ENCODE results near the gene GRID1. TPM values are rescaled to one million over a fixed set of nuclear protein-coding genes. Genes with fewer than 3 reads are reported as not detected.
"Not testable (repeated sequence)": the region's sequence is repeated elsewhere in the genome, so short reads cannot be mapped to it uniquely, and the experiment has no call there.

The GRID1 gene
- total and polyA plus RNA-seq, 4 donors: 1.1 to 3.8 TPM; not detected in 2

DNA sequence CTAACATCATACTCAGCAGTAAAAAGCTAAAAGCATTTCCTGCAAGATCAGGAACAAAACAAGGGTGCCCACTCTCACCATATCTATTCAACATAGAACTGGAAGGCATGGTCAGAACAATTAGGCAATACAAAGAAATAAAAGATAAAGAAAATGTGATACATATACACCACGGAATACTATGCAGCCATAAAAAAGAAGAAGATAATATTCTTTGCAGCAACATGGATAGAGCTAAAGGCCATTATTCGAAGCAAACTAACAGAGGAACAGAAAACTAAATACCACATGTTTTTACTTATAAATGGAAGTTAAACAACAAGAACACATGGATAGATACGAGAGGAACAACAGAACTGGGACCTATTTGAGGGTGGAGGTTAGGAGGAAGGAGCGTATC is 652.7 kb downstream of the GRID1 start:
- no peaks in the 10 kb centered on the region for H3K4me1 ChIP-seq (ENCODE audit: control insufficient read depth in 1 of 2, insufficient read depth in 2 of 2, low read length in 2 of 2)
- no peak for ATAC-seq (ENCODE audit: low FRiP score)
- no peak overlapping the region for H3K4me3 ChIP-seq (ENCODE audit: low read length in 2 of 2)
- no peaks in the 10 kb centered on the region for H3K27me3 ChIP-seq (ENCODE audit: control insufficient read depth in 1 of 2, insufficient read depth in 2 of 2, low read length in 1 of 2)
- H3K27ac ChIP-seq (ENCODE audit: low read depth in 1 of 2, low read length in 2 of 2): no peak overlapping the region
- intact Hi-C loops (cut with DNase I): no loop called here
- H3K36me3 ChIP-seq (ENCODE audit: control insufficient read depth in 1 of 2, insufficient read depth in 2 of 2, low read length in 1 of 2): no peaks in the 10 kb centered on the region
- WGBS, 2 donors: 77 to 82% methylated on average over 4 of the region's 4 CpGs
- H3K9me3 ChIP-seq (ENCODE audit: control insufficient read depth, low read length): no peaks in the 10 kb centered on the region
- no peak for DNase-seq

DNA sequence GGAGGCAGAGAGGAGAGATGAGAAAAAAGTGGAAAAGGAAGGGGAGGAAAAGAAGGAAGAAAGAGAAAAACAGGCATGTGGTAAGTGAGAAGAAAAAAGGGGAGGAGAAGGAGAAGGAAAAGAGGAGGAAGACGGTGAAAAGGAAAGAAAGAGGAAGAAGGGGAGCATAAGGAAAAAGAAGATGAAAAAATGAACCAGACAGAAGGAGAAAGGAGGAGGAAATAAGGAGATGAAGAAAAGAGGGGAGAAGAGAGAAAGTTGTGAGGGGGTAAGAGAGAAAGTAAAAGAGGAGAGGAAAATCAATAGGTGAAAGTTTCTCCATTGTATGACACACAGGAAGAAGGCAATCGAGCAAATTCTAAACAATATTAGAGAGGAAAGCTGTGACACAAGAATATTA is 663.8 kb downstream of the GRID1 start:
- Histone ChIP-seq H3K4me1 (ENCODE audit: control insufficient read depth in 1 of 2, insufficient read depth in 2 of 2, low read length in 2 of 2) (no peaks in the 10 kb centered on the region), H3K27ac (ENCODE audit: low read depth in 1 of 2, low read length in 2 of 2) (no peak overlapping the region), H3K27me3 (ENCODE audit: control insufficient read depth in 1 of 2, insufficient read depth in 2 of 2, low read length in 1 of 2) (peaks cover 0 to 1% of the 10 kb centered on the region in 2 donors), H3K36me3 (ENCODE audit: control insufficient read depth in 1 of 2, insufficient read depth in 2 of 2, low read length in 1 of 2) (no peaks in the 10 kb centered on the region), H3K4me3 (ENCODE audit: low read length in 2 of 2) (no peak overlapping the region), H3K9me3 (ENCODE audit: control insufficient read depth, low read length) (no peaks in the 10 kb centered on the region)
- DNase-seq (no peak), ATAC-seq (ENCODE audit: low FRiP score) (no peak)
- intact Hi-C loops (cut with DNase I): no loop called here
- WGBS, 2 donors: 75 to 85% methylated on average over 2 of the region's 2 CpGs

DNA sequence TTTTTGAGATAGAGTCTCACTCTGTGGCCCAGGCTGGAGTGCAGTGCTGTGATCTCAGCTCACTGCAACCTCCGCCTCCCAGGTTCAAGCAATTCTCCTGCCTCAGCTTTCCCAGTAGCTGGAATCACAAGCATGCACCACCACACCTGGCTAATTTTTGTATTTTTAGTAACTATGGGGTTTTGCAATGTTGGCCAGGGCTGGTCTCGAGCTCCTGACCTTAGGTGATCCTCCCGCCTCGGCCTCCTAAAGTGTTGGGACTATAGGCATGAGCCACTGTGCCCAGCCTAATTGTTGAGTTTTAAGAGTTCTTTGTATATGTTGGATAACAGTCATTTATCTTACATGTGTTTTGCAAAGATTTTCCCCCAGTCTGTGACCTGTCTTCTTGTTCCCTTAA is 667.5 kb downstream of the GRID1 start:
- H3K4me3 ChIP-seq (ENCODE audit: low read length in 2 of 2); H3K27me3 ChIP-seq (ENCODE audit: control insufficient read depth in 1 of 2, insufficient read depth in 2 of 2, low read length in 1 of 2); H3K36me3 ChIP-seq (ENCODE audit: control insufficient read depth in 1 of 2, insufficient read depth in 2 of 2, low read length in 1 of 2); H3K27ac ChIP-seq (ENCODE audit: low read depth in 1 of 2, low read length in 2 of 2); ATAC-seq (ENCODE audit: low FRiP score); H3K4me1 ChIP-seq (ENCODE audit: control insufficient read depth in 1 of 2, insufficient read depth in 2 of 2, low read length in 2 of 2); intact Hi-C loops (cut with DNase I); H3K9me3 ChIP-seq (ENCODE audit: control insufficient read depth, low read length); DNase-seq: not testable (repeated sequence)
- 85 to 88% methylated on average over 4 of the region's 4 CpGs for WGBS, 2 donors

DNA sequence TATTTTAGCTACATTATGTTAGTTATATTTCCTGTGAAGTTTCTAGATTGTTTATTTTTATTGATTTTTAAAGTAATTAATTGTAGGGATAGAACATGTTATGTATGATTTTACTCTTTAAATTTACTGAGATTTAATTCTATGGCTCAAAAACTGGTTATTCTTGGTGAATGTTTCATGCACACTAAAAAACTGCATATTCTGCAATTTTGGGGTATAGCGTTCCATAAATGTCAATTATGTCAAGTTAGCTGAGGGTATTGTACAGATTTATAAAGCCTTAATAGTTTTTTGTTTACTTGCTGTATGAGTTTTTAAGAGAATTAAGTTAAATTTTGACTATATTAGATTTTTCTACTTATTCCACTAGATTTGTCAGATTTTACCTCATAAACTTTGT is 669.7 kb downstream of the GRID1 start:
- Histone ChIP-seq H3K27me3 (ENCODE audit: control insufficient read depth in 1 of 2, insufficient read depth in 2 of 2, low read length in 1 of 2) (peaks cover 0 to 1% of the 10 kb centered on the region in 2 donors), H3K9me3 (ENCODE audit: control insufficient read depth, low read length) (no peaks in the 10 kb centered on the region), H3K4me3 (ENCODE audit: low read length in 2 of 2) (no peak overlapping the region), H3K27ac (ENCODE audit: low read depth in 1 of 2, low read length in 2 of 2) (no peak overlapping the region), H3K36me3 (ENCODE audit: control insufficient read depth in 1 of 2, insufficient read depth in 2 of 2, low read length in 1 of 2) (no peaks in the 10 kb centered on the region), H3K4me1 (ENCODE audit: control insufficient read depth in 1 of 2, insufficient read depth in 2 of 2, low read length in 2 of 2) (no peaks in the 10 kb centered on the region)
- ATAC-seq (ENCODE audit: low FRiP score) (no peak), DNase-seq (no peak)
- intact Hi-C loops (cut with DNase I): no loop called here
- WGBS, 2 donors: 90 to 92% methylated on average over 1 of the region's 1 CpG

DNA sequence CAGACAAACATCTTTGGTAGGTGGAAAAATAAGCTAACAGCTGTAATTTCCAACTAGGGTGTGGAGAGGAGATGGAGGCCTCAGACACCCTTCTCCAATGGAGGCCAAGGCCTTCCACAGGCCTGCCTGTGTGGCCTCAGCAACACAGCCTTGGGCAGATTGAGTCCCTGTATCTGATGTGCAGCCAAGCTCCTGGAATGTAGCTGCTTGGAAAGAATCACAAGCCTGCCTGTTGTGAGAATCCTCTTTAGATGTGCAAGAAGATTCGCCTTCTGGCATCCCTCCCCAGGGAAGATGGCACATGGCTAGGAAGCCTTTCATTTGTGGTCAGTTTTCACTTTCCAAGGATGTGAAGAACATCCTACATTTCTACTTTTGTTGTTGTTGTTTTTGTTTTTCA is 684.0 kb downstream of the GRID1 start:
- 91 to 100% methylated on average over 1 of the region's 1 CpG for WGBS, 2 donors
- DNase-seq (no peak), ATAC-seq (ENCODE audit: low FRiP score) (no peak)
- no peaks in the 10 kb centered on the region for H3K4me1 ChIP-seq (ENCODE audit: control insufficient read depth in 1 of 2, insufficient read depth in 2 of 2, low read length in 2 of 2)
- no peak overlapping the region for H3K27ac ChIP-seq (ENCODE audit: low read depth in 1 of 2, low read length in 2 of 2)
- H3K36me3 ChIP-seq (ENCODE audit: control insufficient read depth in 1 of 2, insufficient read depth in 2 of 2, low read length in 1 of 2): no peaks in the 10 kb centered on the region
- no peaks in the 10 kb centered on the region for H3K9me3 ChIP-seq (ENCODE audit: control insufficient read depth, low read length)
- H3K4me3 ChIP-seq (ENCODE audit: low read length in 2 of 2): no peak overlapping the region
- no peaks in the 10 kb centered on the region for H3K27me3 ChIP-seq (ENCODE audit: control insufficient read depth in 1 of 2, insufficient read depth in 2 of 2, low read length in 1 of 2)
- intact Hi-C loops (cut with DNase I): no loop called here

DNA sequence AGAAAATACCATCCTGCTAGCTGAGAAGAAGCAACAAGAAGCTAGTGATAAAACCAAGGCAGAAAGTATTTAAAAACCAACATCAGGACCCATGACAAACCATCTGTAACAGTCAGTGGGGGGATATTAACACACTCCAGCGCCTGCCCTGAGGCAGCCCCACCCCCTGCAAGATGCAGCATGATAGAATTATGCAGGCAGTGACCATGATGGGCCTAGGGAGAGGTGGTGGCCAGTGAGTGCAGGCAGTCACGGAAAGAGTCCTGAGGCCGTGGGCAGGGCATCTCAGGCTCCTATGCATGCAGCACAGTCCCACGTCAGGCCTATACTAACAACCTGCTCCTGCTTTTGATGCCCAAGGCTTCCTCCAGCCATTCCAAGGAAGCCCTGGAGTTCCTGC is 686.9 kb downstream of the GRID1 start:
- Histone ChIP-seq H3K4me3 (ENCODE audit: low read length in 2 of 2) (no peak overlapping the region), H3K27ac (ENCODE audit: low read depth in 1 of 2, low read length in 2 of 2) (no peak overlapping the region), H3K9me3 (ENCODE audit: control insufficient read depth, low read length) (no peaks in the 10 kb centered on the region), H3K27me3 (ENCODE audit: control insufficient read depth in 1 of 2, insufficient read depth in 2 of 2, low read length in 1 of 2) (no peaks in the 10 kb centered on the region), H3K4me1 (ENCODE audit: control insufficient read depth in 1 of 2, insufficient read depth in 2 of 2, low read length in 2 of 2) (no peaks in the 10 kb centered on the region), H3K36me3 (ENCODE audit: control insufficient read depth in 1 of 2, insufficient read depth in 2 of 2, low read length in 1 of 2) (no peaks in the 10 kb centered on the region)
- intact Hi-C loops (cut with DNase I): no loop called here
- 87 to 91% methylated on average over 4 of the region's 4 CpGs for WGBS, 2 donors
- ATAC-seq (ENCODE audit: low FRiP score): no peak
- no peak for DNase-seq

DNA sequence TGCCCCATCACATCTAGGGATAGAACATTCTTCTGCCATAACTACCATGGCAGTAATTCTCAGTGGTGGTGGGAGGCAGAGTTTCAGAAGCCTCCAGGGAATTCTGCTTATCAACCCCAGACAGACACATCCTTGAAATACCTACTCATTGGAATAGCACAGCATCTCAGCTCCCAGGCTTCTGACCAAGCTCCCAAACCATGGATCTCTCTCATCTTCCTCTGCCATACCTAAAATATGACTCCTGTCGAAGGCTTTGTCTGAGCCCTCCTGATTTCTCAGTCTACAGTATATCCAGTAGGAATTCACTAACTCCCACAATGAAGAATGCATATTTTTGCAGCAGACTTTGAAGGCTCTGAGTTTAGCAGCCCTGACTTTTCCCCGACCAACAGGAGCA is 687.5 kb downstream of the GRID1 start:
- H3K9me3 ChIP-seq (ENCODE audit: control insufficient read depth, low read length): no peaks in the 10 kb centered on the region
- WGBS, 2 donors: 70 to 81% methylated on average over 2 of the region's 2 CpGs
- H3K27ac ChIP-seq (ENCODE audit: low read depth in 1 of 2, low read length in 2 of 2): no peak overlapping the region
- no peak overlapping the region for H3K4me3 ChIP-seq (ENCODE audit: low read length in 2 of 2)
- no peak for ATAC-seq (ENCODE audit: low FRiP score)
- no peak for DNase-seq
- H3K4me1 ChIP-seq (ENCODE audit: control insufficient read depth in 1 of 2, insufficient read depth in 2 of 2, low read length in 2 of 2): no peaks in the 10 kb centered on the region
- H3K27me3 ChIP-seq (ENCODE audit: control insufficient read depth in 1 of 2, insufficient read depth in 2 of 2, low read length in 1 of 2): no peaks in the 10 kb centered on the region
- no peaks in the 10 kb centered on the region for H3K36me3 ChIP-seq (ENCODE audit: control insufficient read depth in 1 of 2, insufficient read depth in 2 of 2, low read length in 1 of 2)
- intact Hi-C loops (cut with DNase I): no loop called here

DNA sequence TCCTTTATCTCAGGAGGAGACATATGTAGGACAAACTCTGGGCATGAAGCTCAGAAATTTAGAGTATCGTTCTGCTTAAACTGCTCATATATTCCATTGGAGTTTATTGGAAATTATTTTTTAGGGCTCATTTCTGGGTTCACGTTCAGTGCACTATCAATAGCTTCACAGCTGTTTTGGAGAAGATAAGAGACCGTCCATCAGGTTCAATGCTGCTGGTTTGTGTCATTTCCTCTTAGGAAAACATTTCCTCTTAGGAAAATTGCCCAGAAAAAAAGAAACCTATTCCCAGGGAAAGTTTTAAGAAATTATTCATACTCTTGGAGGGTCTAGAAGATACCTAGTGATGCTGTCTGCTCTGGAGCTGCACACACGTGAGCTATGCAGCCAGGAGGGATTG is 691.7 kb downstream of the GRID1 start:
- Histone ChIP-seq H3K27ac (ENCODE audit: low read depth in 1 of 2, low read length in 2 of 2) (no peak overlapping the region), H3K4me1 (ENCODE audit: control insufficient read depth in 1 of 2, insufficient read depth in 2 of 2, low read length in 2 of 2) (no peaks in the 10 kb centered on the region), H3K9me3 (ENCODE audit: control insufficient read depth, low read length) (peaks cover 2% of the 10 kb centered on the region), H3K27me3 (ENCODE audit: control insufficient read depth in 1 of 2, insufficient read depth in 2 of 2, low read length in 1 of 2) (no peaks in the 10 kb centered on the region), H3K4me3 (ENCODE audit: low read length in 2 of 2) (no peak overlapping the region), H3K36me3 (ENCODE audit: control insufficient read depth in 1 of 2, insufficient read depth in 2 of 2, low read length in 1 of 2) (no peaks in the 10 kb centered on the region)
- intact Hi-C loops (cut with DNase I): no loop called here
- no peak for DNase-seq
- ATAC-seq (ENCODE audit: low FRiP score): no peak
- WGBS, 2 donors: 30 to 36% methylated on average over 4 of the region's 4 CpGs

DNA sequence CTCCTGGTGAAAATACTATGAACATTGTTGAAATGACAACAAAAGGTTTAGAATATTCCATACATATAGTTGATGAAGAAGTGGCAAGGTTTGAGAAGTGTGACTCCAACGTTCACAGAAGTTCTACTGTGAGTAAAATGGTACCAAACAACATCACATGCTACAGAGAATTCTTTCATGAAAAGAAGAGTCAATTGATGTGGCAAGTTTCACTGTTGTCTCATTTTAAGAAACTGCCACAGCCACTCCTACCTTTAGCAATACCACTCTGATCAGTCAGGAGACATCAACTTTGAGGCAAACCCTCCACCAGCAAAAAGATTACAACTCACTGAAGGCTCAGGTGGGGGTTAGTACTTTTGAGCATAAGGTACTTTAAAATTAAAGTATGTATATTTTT is 693.3 kb downstream of the GRID1 start:
- intact Hi-C loops (cut with DNase I): no loop called here
- Histone ChIP-seq H3K27ac (ENCODE audit: low read depth in 1 of 2, low read length in 2 of 2) (no peak overlapping the region), H3K9me3 (ENCODE audit: control insufficient read depth, low read length) (peaks cover 2% of the 10 kb centered on the region), H3K4me3 (ENCODE audit: low read length in 2 of 2) (no peak overlapping the region), H3K4me1 (ENCODE audit: control insufficient read depth in 1 of 2, insufficient read depth in 2 of 2, low read length in 2 of 2) (no peaks in the 10 kb centered on the region), H3K27me3 (ENCODE audit: control insufficient read depth in 1 of 2, insufficient read depth in 2 of 2, low read length in 1 of 2) (no peaks in the 10 kb centered on the region), H3K36me3 (ENCODE audit: control insufficient read depth in 1 of 2, insufficient read depth in 2 of 2, low read length in 1 of 2) (no peaks in the 10 kb centered on the region)
- ATAC-seq (ENCODE audit: low FRiP score) (no peak), DNase-seq (no peak)
- WGBS, 2 donors: 71 to 87% methylated on average over 1 of the region's 1 CpG
